WI38 (cell line): ENCODE data around the gene MXD4.

Source experiments
- H3K4me3 ChIP-seq: 2 replicates; pipeline ENCODE4 v1.5.1; 2011; ENCODE audit warnings: low read depth, mild to moderate bottlenecking, control low read depth, low read length
- TF ChIP-seq, protein P1 (sequence below): IDR thresholded peaks from 2 replicates; pipeline ENCODE4 v1.5.1; 2012; ENCODE audit warnings: low read depth, mild to moderate bottlenecking, control low read depth, low read length

The MXD4 gene

DNA sequence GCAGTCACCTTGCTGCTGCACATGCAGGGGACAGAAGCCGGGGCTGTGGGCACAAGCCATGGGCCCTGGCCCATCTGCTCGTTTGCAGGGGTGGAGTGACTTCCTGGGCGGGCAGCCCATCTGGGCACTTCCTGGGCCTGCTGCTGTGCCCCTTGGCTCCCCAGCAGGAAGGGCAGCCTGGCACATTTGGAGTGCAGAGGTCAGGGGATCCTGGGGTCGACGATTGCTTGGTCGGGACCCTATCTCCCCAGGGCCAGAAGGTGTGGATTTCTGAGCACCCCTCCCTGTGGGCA, 10.9 kb upstream of the MXD4 start:
- TF ChIP-seq, protein P1, sequence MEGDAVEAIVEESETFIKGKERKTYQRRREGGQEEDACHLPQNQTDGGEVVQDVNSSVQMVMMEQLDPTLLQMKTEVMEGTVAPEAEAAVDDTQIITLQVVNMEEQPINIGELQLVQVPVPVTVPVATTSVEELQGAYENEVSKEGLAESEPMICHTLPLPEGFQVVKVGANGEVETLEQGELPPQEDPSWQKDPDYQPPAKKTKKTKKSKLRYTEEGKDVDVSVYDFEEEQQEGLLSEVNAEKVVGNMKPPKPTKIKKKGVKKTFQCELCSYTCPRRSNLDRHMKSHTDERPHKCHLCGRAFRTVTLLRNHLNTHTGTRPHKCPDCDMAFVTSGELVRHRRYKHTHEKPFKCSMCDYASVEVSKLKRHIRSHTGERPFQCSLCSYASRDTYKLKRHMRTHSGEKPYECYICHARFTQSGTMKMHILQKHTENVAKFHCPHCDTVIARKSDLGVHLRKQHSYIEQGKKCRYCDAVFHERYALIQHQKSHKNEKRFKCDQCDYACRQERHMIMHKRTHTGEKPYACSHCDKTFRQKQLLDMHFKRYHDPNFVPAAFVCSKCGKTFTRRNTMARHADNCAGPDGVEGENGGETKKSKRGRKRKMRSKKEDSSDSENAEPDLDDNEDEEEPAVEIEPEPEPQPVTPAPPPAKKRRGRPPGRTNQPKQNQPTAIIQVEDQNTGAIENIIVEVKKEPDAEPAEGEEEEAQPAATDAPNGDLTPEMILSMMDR: no peak
- H3K4me3 ChIP-seq: no peak overlapping the region

DNA sequence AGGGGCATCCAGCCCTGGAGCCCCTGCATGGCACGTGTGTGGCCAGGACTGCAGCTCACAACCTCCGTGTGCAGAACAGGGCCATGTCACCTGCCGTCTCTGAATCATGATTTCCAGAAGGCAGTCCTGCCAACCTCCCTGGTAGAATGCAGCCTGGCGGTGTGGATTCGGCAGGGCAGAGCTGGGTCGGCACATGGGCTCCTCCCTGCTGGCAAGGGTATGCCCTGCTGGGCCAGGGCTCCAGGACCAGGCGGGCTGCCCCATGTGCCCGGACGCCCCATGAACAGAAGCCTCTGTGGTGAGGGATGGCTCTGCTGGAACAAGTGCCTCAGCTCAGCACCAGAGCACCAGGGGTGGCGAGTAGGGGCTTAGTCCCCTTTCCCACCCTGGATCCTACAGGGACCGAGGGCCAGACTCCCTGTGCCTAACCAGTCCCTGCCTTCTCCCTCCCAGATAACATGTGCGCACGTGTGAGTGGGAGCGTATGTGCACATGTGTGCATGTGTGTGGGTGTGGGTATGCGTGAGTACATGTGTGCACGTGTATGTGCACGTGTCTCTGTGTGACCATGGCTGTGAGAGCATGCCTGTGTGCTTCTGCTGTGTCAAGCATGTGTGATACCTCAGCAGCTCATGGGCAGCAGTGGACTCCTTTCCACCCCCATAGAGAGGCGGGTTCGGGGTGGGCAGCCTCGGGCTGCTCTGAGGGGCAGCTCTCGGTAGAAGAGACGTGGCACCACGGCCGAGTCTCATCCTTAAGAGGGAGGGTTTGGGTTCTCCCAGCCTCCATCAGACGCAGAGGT, 10.3 kb upstream of the MXD4 start:
- no peak overlapping the region for H3K4me3 ChIP-seq
- TF ChIP-seq, protein P1: no peak

DNA sequence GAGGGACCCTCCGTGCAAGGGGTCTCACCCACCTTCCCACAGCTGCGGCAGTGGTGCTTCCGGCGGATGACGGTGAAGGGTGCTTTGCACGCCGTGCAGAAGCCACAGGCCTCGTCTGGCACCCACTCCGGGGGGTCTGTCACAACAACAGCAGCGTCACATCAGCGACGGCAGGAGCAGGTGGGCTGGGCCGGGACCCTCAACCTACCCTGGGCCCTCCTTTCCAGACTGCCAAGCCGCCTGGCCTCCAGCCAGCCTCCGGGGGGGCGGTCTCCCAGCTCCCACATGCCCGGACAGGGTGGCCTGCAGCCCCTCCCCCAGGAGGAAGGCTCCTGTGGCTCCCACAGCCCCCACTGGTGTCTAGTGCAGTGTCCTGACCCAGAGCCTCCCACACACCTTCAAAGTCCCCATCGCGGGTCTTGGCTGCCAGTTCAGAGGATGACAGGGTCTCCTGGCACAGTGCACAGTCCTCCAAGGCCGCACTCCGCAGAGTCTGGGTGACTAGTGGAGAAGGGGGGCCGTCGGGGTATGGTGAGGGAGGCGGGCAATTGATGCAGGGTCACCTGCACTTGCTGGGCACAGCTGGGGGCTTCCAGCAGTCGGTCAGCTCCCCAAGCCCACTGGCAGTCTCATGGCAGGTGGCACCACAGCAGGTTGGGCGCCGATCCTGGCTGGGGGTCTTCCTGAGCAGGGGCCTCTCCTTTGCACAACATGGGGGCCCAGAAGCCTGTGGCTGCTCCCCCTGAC, 9.5 kb upstream of the MXD4 start:
- TF ChIP-seq, protein P1: no peak
- no peak overlapping the region for H3K4me3 ChIP-seq

DNA sequence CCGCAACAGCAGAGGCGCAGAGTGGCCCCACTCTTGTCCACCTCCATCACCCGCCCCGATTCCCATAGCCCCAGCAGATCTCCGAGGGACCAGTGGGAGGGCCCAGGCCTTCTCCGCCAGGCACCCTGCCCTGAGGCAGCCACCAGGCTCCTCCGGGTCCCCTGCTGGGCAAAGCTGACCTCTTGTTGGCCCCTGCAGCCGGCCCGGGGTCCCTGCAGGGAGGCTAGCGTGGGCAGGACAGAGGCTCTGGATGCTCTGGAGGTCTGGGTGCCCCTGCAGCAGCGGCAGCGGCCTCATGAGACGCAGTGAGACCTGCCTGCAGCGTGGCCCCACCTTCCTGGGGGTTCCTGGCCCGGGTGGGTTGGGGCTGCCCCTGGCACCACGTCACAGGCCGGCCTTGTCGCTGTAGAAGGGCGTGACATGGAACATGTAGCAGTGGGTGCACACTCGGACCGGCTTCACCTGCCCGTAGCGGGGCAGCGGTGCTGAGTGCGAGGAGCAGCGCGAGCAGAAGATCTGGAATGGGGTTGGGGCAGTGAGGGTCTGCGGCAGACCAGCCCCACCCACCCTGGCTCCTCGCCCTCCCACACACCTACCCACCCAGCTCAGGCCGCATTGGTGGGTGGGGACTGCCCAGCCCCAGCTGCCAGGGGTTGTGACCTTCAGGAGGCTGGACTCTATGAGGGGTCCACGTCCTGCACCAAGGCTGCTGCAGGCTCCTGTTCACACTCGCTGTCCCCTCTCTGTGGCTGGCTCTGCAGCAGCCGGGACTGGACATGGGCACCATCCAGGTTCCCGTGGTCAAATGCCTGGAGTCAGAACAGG, 8.6 kb upstream of the MXD4 start:
- TF ChIP-seq, protein P1: no peak
- no peak overlapping the region for H3K4me3 ChIP-seq

DNA sequence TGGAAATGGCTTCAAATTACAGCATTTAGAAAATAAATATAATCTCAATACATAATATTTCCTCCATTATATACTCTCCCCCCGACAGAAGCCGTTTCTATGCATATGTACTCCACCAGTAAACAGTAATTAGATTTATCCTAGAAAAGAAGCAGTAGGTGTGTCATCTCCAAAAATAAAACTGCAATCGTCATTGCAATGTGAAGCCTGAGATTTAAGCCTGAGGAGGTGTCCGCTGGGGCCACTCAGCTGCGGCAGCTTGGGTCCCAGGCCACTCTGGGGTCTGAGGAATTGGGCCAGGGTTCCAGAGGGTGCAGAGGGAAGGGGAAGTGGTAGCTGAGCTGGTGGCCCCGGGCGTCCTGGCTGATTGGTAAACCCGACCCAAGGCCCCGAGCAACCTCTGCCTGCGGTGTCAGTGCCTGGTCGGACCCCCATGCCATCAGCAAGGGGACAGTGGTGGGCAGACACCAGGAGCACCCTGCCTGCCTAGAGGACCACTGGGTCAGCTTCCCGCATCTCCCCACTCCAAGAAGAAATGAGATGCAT, 7.8 kb upstream of the MXD4 start:
- no peak overlapping the region for H3K4me3 ChIP-seq
- TF ChIP-seq, protein P1: no peak

DNA sequence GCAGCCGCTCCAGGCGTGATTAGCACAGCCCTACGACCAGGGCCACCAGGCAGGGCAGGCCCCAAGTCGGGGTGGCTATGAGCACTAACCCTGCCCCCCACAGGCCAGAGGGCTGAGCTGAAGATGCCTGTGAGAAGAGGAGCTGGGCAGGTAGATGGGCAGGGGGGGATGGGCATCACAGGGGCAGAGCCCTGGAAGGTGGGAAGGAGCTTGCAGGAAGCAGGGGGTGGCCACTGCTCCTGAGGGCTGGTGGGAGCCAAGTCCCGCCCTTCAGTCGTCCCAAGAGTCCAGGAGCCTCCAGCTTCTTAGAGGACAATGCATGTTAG, 7.3 kb upstream of the MXD4 start:
- TF ChIP-seq, protein P1: no peak
- no peak overlapping the region for H3K4me3 ChIP-seq
